ENCODE measurements around the gene AR.

The AR gene

DNA sequence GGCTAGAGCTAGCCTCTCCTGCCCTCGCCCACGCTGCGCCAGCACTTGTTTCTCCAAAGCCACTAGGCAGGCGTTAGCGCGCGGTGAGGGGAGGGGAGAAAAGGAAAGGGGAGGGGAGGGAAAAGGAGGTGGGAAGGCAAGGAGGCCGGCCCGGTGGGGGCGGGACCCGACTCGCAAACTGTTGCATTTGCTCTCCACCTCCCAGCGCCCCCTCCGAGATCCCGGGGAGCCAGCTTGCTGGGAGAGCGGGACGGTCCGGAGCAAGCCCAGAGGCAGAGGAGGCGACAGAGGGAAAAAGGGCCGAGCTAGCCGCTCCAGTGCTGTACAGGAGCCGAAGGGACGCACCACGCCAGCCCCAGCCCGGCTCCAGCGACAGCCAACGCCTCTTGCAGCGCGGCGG is at the start of gene AR:
TSS of gene AR (plus strand) at position 204 of the 400 bp plus-strand sequence. CDS start 1,126 bp downstream, outside the sequence.
- DNase-seq = no peak

DNA sequence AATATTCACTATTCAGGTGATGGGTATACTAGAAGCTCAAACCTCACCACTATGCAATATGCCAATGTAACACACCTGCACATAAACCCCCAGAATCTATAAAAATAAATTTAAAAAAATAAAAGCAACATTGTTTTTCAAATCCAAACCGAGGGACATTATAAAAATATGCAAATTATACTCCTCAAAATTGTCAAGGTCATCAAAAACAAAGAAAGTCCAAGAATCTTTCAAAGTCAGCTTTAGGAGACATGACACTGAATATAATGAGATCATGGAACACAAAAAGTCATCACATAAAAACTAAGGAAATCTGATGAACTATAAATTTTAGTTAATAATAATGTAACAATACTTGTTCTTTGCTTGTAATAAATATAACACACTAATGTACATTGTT is 43.2 kb upstream of the AR start:
- DNase-seq = no peak

DNA sequence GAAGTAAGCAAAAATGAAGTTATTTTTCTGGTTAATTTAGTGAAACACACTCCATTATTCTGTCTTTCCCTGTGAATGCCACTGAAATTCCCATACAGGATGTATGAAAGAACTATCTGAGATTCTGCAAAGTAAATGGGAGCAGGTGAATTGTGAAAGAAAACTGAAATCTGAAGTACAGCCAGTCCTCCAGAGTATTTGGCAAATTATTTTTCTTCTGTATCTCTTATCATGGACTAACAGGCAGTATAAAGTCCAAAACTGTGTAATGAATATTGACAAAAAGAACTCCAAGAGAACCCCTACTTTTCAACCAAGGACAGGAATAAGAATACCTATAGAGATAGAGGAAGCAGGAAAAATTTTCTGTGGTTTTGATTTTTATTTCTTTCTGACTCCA is 40.8 kb upstream of the AR start:
- DNase-seq = no peak

DNA sequence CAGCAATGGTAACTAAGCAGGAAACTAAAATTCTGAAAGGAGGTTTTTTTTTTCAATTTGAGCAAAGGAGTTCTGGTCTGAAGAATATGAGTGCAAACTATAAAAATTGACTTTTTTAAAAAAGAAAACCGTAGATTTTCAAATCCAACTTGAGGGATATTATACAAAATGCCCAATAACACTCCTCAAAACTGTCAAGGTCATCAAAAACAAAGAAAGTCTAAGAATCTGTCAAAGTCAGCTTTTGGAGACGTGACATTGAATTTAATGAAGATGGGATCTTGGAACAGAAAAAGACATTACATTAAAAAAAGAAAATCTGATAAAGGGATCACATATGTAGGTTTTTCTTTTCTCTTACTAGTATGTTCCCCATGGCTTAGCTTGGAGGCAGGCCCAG is 40.4 kb upstream of the AR start:
- DNase-seq = no peak

GRCh38 chrX:67520671-67521070 is 23.1 kb upstream of the AR start:
- DNase-seq = no peak

DNA sequence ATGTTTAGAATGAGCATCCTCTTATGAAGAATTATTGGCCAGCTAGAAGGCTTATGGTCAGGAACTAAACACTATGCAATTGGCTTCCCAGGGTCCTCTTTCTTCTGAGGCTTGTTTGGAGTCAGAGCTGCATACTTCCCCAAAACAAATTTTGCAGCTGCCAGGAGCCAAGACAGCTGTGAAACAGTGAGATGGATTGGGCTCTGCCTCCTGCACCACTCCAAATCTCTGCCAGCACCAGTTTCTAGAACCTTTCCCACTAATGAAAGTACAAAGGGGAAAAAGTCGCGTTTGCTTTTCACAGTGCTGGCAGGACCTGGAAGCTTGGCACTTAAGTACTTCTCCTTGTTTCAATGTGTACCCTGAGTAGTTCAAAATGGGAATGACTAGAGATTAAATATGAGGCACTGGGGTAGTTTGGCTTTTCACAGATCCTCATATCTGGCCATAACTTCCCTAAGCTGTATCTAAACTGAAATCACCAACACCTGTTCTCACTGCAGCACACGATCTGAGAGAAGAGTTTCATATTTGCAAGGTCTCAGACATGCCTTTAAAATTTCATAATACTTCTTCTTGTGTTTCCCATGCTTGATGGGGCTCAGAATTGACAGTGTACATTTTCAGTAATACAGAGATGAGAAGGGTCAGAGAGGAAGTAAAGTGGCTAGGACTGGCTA is 20.7 kb upstream of the AR start:
- no peak for DNase-seq

DNA sequence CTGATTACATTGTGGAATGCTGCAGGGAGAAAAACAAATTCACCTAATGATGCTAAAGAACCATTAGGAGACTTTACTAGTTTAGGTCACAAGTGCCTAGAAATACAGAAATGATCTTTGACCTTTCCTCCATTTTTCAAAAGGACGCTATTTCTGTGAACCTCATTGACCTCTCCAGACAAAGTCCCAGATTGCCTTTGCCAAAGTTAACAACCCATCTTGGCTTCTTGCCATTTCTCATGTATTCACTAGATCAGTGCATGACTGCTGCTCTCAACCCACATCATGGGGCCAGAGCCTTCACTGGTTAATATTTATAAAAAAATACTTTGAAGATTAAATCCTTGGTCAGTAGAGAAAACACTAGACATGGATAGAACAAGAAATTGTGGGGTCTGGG is 19.9 kb upstream of the AR start:
- DNase-seq = no peak

- no peak for DNase-seq
Measured at GRCh38 chrX:67524428-67524827, 19.4 kb upstream of the AR start.

GRCh38 chrX:67524950-67525691 is 18.7 kb upstream of the AR start:
- DNase-seq = no peak

- DNase-seq = no peak
Measured at GRCh38 chrX:67536564-67536963, 7.3 kb upstream of the AR start.

DNA sequence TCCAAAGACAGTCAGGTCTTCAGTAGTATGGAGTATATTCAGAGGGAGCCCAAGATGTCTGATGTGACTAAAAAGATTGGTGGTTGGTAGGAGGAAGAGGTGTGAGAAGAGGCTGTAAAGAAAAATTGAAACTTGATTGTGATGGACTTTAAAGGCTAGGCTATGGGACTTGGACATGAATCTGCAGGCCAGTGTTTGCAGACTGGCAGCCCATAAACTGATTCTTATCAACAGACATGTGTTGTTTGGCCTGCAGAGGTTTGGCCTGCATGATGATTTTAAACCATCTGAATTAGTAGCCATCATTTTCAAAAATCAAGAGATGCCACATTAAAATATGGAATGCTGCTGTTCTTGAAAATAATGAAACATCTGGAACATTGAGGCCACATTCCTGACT is 5.4 kb upstream of the AR start:
- no peak for DNase-seq

GRCh38 chrX:67544281-67545035 is 637 bp downstream of the AR start:
- no peak for DNase-seq

- no peak for DNase-seq
Measured at GRCh38 chrX:67545036-67545821, 1.4 kb downstream of the AR start.

GRCh38 chrX:67545893-67546495 is 2.2 kb downstream of the AR start:
- DNase-seq = no peak

GRCh38 chrX:67546496-67547423 is 2.9 kb downstream of the AR start:
- no peak for DNase-seq

GRCh38 chrX:67555578-67556203 is 11.9 kb downstream of the AR start:
- no peak for DNase-seq

DNA sequence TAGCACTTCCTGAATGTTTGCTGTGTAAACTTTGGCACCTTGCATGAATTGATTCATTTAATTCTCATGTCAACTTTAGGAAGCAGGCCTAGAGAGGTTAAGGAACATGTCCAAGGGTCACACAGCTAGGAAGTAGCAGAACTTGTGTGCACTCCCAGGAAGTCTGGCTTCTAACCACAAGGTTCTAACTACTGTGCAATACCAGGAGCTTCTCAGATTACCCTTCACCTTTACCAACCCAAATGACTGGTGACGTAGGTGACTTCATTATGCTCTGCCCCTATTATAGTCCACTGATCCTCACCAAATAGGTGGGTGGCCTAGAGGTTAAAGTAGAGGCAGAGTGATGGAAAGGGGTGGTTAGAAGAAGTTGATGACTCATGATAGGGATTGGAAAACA is 14.4 kb downstream of the AR start:
- no peak for DNase-seq

DNA sequence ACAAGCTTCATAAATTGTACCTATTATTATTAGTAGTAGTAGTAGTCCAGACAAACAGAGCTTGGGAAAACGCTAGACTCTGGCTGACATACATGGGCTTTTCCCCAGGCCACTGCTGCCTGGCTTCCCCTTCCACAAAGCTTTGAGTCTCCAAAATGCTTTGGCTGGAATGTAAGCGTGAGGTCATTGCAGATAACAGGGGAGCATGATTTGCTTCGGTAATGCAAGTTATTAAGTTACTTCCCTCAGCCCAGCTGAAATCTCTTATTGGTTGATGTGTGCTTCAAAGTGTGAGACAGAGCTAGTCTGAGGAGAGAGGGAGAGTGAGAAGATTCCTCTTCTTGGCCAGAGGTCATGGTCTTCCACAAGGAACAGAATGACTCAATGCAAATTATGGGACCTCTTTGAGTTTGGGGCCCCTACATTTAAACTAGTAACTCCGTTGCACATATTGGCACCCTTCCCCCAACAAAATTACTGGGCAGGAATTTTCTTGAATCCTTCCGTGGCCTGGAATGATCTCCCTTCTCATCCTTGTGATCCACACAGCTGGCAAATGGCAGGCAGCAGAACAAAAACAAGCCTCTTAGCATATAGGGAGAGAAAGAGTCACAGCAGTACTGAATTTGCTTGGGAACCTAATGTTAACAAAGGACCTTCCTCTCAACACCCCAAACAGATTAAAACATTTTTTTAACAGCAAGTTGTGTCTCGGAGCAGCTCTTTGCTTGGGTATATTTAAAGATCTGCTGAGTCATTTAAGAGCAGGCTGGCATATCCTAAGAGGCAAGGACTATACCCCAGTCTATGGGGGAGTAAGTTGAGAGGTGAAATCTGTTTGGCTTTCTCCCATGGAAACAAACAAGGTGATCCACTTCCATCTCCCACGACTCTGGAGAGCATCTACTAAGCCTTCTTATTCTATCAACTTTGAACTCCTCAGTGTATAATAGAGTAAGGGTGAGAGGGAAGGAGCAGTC is 19.9 kb downstream of the AR start:
- DNase-seq = no peak

GRCh38 chrX:67564475-67564874 is 20.7 kb downstream of the AR start:
- DNase-seq = no peak

- DNase-seq = no peak
Measured at GRCh38 chrX:67568769-67569168, 24.9 kb downstream of the AR start.

Measured in NCI-H748 treated with DMSO at 0.1 percent for 48 hours (cell line).